ENCODE data around the gene EYA2.

The EYA2 gene

DNA sequence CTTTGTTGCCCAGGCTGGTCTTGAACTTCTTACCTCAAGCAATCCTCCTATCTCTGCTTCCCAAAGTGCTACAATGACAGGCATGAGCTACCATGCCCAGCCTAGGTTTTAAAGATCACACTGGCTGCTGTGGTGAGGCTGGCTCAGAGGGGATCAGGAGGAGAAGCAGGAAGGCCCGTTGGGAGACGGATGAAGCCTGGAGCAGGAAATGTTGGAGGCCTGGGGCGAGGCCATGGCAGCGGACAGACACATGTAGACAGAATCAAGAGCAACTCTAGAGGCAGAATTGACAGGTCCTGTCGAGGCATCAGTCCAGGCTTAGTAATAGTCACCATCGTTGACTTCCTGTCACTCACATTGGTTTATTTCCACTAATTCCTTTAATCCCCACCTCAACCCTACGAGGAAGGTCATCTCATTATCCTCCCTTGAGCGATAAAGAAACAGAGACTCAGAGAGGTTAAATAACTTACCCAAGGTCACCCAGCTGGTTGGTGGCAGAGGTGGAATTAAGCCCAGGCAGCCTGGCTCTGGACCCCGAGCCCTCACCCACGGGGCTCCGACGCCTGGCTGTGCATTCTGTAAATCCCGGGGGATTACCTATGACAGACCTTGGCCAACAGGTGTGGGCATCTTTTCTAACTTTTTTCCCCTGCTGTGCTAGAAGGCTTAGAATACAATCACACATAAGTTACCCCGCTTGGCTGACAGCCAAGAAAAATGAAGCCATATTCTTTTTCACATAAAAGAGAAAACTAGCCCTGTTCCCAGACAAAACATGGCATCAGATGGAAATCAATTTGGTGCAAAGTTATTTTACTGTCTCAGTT lies 113.4 kb downstream of the EYA2 start:
- H3K4me3 ChIP-seq (ENCODE audit: low read depth, low read length): no peak overlapping the region
- TF ChIP-seq, protein P1, sequence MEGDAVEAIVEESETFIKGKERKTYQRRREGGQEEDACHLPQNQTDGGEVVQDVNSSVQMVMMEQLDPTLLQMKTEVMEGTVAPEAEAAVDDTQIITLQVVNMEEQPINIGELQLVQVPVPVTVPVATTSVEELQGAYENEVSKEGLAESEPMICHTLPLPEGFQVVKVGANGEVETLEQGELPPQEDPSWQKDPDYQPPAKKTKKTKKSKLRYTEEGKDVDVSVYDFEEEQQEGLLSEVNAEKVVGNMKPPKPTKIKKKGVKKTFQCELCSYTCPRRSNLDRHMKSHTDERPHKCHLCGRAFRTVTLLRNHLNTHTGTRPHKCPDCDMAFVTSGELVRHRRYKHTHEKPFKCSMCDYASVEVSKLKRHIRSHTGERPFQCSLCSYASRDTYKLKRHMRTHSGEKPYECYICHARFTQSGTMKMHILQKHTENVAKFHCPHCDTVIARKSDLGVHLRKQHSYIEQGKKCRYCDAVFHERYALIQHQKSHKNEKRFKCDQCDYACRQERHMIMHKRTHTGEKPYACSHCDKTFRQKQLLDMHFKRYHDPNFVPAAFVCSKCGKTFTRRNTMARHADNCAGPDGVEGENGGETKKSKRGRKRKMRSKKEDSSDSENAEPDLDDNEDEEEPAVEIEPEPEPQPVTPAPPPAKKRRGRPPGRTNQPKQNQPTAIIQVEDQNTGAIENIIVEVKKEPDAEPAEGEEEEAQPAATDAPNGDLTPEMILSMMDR (IDR thresholded peaks at IDR 0.05; ENCODE audit: low read depth, low read length): no peak
- in situ Hi-C loops (cut with HindIII; ENCODE audit: low sequenced_read_pairs): no loop called here
- no peak for DNase-seq (ENCODE audit: low read depth, low spot score)

- in situ Hi-C loops (cut with HindIII; ENCODE audit: low sequenced_read_pairs): no loop called here
- no peak overlapping the region for H3K4me3 ChIP-seq (ENCODE audit: low read depth, low read length)
- TF ChIP-seq, protein P1 (IDR thresholded peaks at IDR 0.05; ENCODE audit: low read depth, low read length): no peak
- no peak for DNase-seq (ENCODE audit: low read depth, low spot score)
These were observed 114.3 kb downstream of the EYA2 start for GRCh38 chr20:47008842-47009518.

DNA sequence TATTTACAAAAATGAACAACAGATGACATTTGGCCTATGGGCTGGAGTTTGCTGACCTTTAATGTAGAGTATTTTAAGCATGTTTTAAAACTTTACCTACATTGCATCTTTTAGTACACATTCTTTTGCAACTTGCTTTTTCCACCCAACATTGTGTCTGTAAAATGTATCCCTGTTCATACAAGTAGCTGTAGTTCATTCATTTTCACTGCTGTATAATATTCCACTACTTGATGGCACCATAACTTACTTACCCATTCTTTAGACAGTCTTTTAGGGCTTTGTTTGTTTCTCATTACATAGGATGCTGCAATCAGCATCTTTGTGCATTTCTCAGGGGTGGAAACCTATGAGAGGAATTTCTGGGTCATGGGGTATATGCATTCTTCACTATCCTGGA lies 115.1 kb downstream of the EYA2 start:
- in situ Hi-C loops (cut with HindIII; ENCODE audit: low sequenced_read_pairs): no loop called here
- TF ChIP-seq, protein P1 (IDR thresholded peaks at IDR 0.05; ENCODE audit: low read depth, low read length): no peak
- no peak overlapping the region for H3K4me3 ChIP-seq (ENCODE audit: low read depth, low read length)
- no peak for DNase-seq (ENCODE audit: low read depth, low spot score)

DNA sequence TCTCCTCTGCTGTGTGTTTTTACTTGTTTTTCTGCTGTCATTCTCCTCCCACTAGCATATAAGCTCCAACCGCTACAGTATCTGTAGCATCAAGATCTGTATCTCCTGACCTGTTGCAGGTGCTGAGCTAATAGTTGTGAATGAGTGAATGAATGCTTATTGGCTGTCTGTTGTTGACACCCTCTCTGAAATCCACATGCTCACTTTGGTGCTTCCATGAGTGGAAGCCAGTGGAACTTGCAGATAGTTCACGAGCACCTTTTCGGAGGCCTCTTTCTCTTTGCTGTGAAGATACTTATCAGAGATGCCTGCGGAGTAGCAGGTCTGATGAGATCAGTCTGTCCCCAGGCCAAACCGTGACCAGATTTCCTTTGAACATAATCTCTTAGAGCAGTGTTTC lies 117.3 kb downstream of the EYA2 start:
- TF ChIP-seq, protein P1 (IDR thresholded peaks at IDR 0.05; ENCODE audit: low read depth, low read length): no peak
- in situ Hi-C loops (cut with HindIII; ENCODE audit: low sequenced_read_pairs): no loop called here
- no peak for DNase-seq (ENCODE audit: low read depth, low spot score)

GRCh38 chr20:47013606-47014005 lies 119.0 kb downstream of the EYA2 start:
- no peak overlapping the region for H3K4me3 ChIP-seq (ENCODE audit: low read depth, low read length)
- no peak for DNase-seq (ENCODE audit: low read depth, low spot score)
- in situ Hi-C loops (cut with HindIII; ENCODE audit: low sequenced_read_pairs): no loop called here
- TF ChIP-seq, protein P1 (IDR thresholded peaks at IDR 0.05; ENCODE audit: low read depth, low read length): no peak

More for the DNA sequence above, 117.3 kb downstream of the EYA2 start:
- no peak overlapping the region for H3K4me3 ChIP-seq (ENCODE audit: low read depth, low read length)

DNA sequence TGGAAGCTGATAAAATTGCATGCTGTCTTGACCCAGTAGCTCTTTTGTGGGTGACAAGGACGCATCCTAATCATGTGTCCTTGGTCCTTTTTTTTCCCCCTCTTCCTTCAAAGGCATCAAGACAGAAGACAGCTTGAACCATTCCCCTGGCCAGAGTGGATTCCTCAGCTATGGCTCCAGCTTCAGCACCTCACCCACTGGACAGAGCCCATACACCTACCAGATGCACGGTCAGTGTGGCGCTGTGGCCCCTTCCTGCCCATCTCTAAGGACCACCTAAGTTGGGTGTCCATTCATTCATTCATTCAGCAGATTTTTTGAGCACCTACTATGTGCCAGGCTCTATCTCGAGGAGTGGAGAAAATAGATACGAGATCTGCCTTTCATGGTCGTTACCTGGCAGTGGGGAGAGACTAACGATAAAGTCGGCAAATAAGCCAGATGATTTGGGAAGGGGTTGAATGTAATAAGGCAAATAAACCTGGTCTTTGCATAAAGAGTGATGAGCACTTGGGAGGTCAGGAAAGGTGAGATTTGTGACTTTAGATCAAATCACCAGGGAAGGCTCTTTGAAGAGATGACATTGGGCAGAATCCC lies 121.5 kb downstream of the EYA2 start:
- in situ Hi-C loops (cut with HindIII; ENCODE audit: low sequenced_read_pairs): no loop called here
- no peak for DNase-seq (ENCODE audit: low read depth, low spot score)
- TF ChIP-seq, protein P1 (IDR thresholded peaks at IDR 0.05; ENCODE audit: low read depth, low read length): no peak
- H3K4me3 ChIP-seq (ENCODE audit: low read depth, low read length): no peak overlapping the region
